Thymus (tissue), 11 donors: Measurements from ENCODE around the gene MAGOH. TPM values are rescaled to one million over a fixed set of nuclear protein-coding genes. Genes with fewer than 3 reads are reported as not detected.

Source experiments
- DNase-seq, 9 donors: peaks; one replicate each; pipeline ENCODE4 v3.0.0-alpha.2; 2013; ENCODE audit warnings: low spot score in 9 of 9, low read depth in 6 of 9, missing footprints in 1 of 9
- H3K27ac ChIP-seq, 2 donors: one replicate each; pipeline ENCODE4 v1.5.1; 2013; ENCODE audit warnings: control low read depth in 1 of 2, low read depth in 1 of 2, low read length in 1 of 2, mild to moderate bottlenecking in 1 of 2, moderate library complexity in 1 of 2
- H3K27me3 ChIP-seq, 2 donors: one replicate each; pipeline ENCODE4 v1.5.1; 2013; ENCODE audit warnings: low read length in 1 of 2; ENCODE audit not compliant: control insufficient read depth in 2 of 2, insufficient read depth in 1 of 2
- H3K36me3 ChIP-seq, 2 donors: one replicate each; pipeline ENCODE4 v1.5.1; 2013; ENCODE audit warnings: low read length in 1 of 2, mild to moderate bottlenecking in 1 of 2, moderate library complexity in 1 of 2; ENCODE audit not compliant: control insufficient read depth in 2 of 2, insufficient read depth in 2 of 2
- H3K4me1 ChIP-seq, 2 donors: one replicate each; pipeline ENCODE4 v1.5.1; 2013; ENCODE audit warnings: low read length in 2 of 2; ENCODE audit not compliant: control insufficient read depth in 2 of 2, insufficient read depth in 2 of 2
- H3K4me3 ChIP-seq, 2 donors: one replicate each; pipeline ENCODE4 v1.5.1; 2013; ENCODE audit warnings: low read length in 2 of 2, control low read depth in 1 of 2, mild to moderate bottlenecking in 1 of 2
- H3K9me3 ChIP-seq, 2 donors: one replicate each; pipeline ENCODE4 v1.5.1; 2013; ENCODE audit warnings: low read length in 1 of 2, mild to moderate bottlenecking in 1 of 2; ENCODE audit not compliant: control insufficient read depth in 2 of 2, insufficient read depth in 1 of 2
- whole genome bisulfite sequencing: extraction: QIAGEN DNeasy Blood & Tissue Kit; methylation state at CpG from one replicate; pipeline ENCODE4 v1.1.7; 2013; 5-methylcytosine and 5-hydroxymethylcytosine counted together
- polyA plus RNA-seq: library from polyadenylated mRNA; stranded (reverse); fragments of 200-250 nt; gene quantifications from one replicate; pipeline ENCODE4 v1.2.3, GENCODE V29; 2013
- total RNA-seq: library from RNA; stranded (reverse); fragments of 120-200 nt; gene quantifications from one replicate; pipeline ENCODE4 v1.2.4, GENCODE V29; 2013
- donor health status: healthy.

MAGOH gene
- total and polyA plus RNA-seq, 2 donors: 84.3 to 134 TPM

DNA sequence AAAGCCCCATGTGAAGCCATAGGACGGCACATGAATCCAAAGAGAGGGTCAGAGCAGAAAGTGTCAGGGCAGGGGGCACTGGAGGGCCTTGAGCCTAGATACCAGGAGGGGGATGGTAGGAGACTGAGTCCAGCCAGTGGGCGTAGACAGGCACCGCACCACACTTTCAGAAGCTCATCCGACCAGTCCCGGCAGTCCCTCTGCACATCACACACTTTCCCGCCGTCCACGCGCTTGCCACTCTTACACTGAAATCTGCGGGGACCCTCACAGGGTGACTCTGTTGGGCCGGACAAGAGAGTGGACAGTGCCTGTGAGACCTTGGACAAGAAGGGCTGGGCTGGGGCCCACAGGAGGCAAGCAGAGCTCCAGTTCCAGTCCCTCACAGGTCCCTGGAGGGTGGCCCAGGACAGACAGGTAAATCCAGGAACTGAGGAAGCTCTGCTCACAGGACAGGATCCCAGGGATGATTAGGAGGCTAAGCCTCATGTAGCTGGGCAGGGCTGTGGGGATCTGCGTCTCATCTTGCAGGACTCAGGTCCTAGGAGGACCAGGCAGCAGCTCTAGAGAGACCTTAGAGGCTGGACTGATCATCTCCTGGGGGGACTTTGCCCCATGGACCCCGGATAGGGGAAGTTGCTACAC lies 36.3 kb upstream of the MAGOH start:
- no peak for DNase-seq
- 98% methylated on average over 13 of the region's 13 CpGs for WGBS

DNA sequence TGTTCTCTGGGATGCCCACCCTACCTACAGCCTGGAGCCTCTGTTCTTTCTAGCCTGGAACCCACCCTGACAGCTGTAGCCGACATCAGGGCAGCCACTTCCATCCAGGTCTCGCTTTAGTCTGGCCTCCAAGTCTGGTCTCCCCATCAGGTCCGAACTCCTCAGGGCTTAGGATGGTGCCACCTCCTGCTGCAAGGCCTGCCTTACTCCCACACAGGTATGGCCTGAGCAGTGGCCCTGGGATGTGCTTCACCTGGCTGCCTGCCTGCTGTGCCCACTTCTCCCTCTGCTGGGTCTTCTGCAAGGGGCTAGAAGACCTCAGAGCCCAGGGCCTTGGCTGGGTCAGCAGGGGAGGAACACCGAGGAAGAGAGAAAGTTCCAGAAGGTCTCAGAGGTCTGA lies 35.7 kb upstream of the MAGOH start:
- WGBS: 98% methylated on average over 4 of the region's 4 CpGs
- Histone ChIP-seq H3K36me3 (peaks cover 0 to 18% of the 10 kb centered on the region in 2 donors), H3K4me3 (no peak overlapping the region), H3K9me3 (no peaks in the 10 kb centered on the region), H3K4me1 (no peaks in the 10 kb centered on the region), H3K27me3 (no peaks in the 10 kb centered on the region), H3K27ac (no peak overlapping the region)
- no peak for DNase-seq

More for the DNA sequence above, 36.3 kb upstream of the MAGOH start:
- H3K36me3 ChIP-seq: peaks cover 0 to 18% of the 10 kb centered on the region in 2 donors
- H3K4me3 ChIP-seq: no peak overlapping the region
- H3K9me3 ChIP-seq: no peaks in the 10 kb centered on the region
- no peaks in the 10 kb centered on the region for H3K27me3 ChIP-seq
- H3K27ac ChIP-seq: no peak overlapping the region
- no peaks in the 10 kb centered on the region for H3K4me1 ChIP-seq

DNA sequence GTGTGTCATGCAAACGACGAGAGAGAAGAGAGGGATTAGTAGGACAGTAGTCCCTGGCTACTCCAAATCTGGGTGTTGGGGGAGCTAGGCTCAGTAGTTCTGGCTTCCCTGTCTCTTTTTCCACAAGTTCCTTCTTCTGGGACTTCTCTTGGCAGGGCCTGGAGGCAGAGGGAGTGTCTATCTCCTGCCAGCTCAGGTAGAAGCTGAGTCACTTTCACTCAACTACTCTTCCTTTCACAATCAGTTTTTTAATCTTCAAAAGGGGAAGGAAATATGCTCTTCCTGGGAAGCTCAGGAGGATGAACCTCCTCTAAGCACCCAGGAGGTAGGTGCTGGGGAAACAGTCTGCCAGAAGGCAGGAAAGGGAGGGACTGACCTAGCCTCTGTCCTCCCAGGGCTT lies 35.2 kb upstream of the MAGOH start:
- Histone ChIP-seq H3K9me3 (no peaks in the 10 kb centered on the region), H3K27me3 (no peaks in the 10 kb centered on the region), H3K27ac (no peak overlapping the region), H3K4me1 (no peaks in the 10 kb centered on the region), H3K4me3 (no peak overlapping the region), H3K36me3 (peaks cover 0 to 23% of the 10 kb centered on the region in 2 donors)
- no peak for DNase-seq
- 97% methylated on average over 2 of the region's 2 CpGs for WGBS

DNA sequence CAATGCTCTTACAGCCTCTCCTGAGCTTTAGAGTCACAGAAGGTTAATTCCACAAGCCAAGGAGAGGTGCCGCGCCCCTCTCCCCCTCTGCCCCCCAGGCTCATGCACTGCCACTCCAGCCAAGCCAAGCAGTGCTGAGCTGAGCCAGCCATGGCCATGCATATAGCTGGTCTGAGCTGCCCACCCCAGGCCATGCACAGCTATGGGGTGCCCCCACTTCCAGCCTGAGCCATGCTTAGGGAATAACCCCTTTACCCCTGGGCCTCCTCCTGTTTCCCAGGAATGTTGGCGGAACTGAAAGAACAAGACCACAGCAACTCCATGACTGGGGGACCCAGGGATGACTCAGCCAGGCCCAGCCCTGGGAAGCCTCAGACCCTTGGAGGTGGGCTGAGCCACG lies 34.0 kb upstream of the MAGOH start:
- no peaks in the 10 kb centered on the region for H3K9me3 ChIP-seq
- WGBS: 96% methylated on average over 4 of the region's 4 CpGs
- no peak overlapping the region for H3K27ac ChIP-seq
- no peak overlapping the region for H3K4me3 ChIP-seq
- H3K27me3 ChIP-seq: no peaks in the 10 kb centered on the region
- DNase-seq: no peak
- no peaks in the 10 kb centered on the region for H3K4me1 ChIP-seq
- peaks cover 0 to 21% of the 10 kb centered on the region in 2 donors for H3K36me3 ChIP-seq

DNA sequence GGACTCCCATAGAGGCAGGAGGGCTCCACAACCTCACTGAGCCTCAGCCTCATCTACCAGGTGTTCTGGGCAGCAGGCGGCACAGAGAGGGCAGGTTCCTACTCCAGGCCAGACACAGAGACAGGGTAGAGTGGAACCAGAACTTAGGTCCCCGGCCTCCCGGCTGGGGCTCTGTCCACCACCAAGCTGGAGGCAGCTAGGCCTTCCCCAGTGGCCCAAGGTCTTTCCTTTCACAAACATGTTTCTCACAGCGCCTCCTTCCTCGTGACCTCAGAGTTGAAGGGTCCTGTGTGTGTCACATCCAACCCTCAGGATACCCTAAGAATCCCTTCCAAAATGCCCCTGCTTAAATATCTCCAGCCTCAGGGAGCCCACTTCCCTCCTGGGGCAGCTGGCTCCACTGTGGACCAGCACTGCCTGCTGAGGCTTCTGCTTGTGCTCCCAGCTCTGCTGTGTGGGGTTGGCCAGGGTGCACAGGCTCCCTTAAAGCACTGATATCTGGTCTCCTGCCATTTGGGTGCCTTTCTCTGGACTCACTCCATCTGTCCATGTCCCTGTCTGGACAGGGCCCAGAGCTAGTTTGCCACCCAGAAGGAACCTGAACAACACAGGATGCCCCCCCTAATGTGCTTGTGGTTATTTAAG lies 33.2 kb upstream of the MAGOH start:
- DNase-seq: no peak
- no peak overlapping the region for H3K4me3 ChIP-seq
- H3K36me3 ChIP-seq: peaks cover 0 to 19% of the 10 kb centered on the region in 2 donors
- WGBS: 96% methylated on average over 5 of the region's 5 CpGs
- H3K27me3 ChIP-seq: no peaks in the 10 kb centered on the region
- no peaks in the 10 kb centered on the region for H3K9me3 ChIP-seq
- no peak overlapping the region for H3K27ac ChIP-seq
- H3K4me1 ChIP-seq: no peaks in the 10 kb centered on the region

DNA sequence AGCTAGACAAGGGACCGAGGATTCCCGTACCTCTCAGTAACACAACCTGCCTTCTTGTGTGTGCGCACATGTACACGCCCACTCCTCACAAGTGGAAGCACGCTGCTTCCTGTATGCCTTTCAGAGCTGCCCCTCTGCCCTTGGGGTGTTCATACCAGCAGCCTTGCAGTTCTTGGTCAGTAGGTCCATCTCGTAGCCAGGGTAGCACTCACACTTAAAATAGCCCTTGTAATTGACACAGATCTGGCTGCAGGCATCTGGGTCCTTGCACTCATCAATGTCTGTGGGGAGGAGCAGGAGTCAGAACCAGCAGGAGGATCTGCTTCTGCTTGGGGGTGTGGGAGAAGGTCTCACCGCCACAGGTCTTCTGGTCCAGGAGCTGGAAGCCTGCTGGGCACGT lies 32.6 kb upstream of the MAGOH start:
- Histone ChIP-seq H3K27me3 (no peaks in the 10 kb centered on the region), H3K27ac (no peak overlapping the region), H3K9me3 (no peaks in the 10 kb centered on the region), H3K4me3 (no peak overlapping the region), H3K36me3 (peaks cover 0 to 25% of the 10 kb centered on the region in 2 donors), H3K4me1 (no peaks in the 10 kb centered on the region)
- DNase-seq: no peak
- WGBS: 97% methylated on average over 8 of the region's 8 CpGs

DNA sequence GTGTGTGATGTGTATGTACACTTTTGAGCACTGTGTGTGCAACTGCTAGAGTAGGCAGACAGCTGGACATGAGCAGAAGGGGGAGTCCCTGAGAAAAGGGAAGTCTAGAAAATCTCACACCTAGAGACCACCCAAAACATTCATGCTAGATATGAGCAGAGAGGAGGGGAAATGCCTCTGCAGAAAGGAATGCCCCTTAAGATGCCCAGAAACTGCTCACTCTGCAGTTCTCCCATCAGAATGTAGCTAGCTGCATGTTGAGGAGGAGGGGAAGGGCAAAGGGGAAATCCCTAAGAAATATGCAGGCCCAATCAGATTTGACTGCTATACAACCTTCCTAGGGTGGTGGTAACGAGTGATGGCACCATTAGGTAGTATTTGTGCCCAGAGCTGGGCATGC lies 31.8 kb upstream of the MAGOH start:
- H3K9me3 ChIP-seq: no peaks in the 10 kb centered on the region
- peaks cover 0 to 28% of the 10 kb centered on the region in 2 donors for H3K36me3 ChIP-seq
- no peak overlapping the region for H3K4me3 ChIP-seq
- H3K27me3 ChIP-seq: no peaks in the 10 kb centered on the region
- H3K27ac ChIP-seq: no peak overlapping the region
- no peaks in the 10 kb centered on the region for H3K4me1 ChIP-seq
- no peak for DNase-seq
- WGBS: 88% methylated on average over 1 of the region's 1 CpG

DNA sequence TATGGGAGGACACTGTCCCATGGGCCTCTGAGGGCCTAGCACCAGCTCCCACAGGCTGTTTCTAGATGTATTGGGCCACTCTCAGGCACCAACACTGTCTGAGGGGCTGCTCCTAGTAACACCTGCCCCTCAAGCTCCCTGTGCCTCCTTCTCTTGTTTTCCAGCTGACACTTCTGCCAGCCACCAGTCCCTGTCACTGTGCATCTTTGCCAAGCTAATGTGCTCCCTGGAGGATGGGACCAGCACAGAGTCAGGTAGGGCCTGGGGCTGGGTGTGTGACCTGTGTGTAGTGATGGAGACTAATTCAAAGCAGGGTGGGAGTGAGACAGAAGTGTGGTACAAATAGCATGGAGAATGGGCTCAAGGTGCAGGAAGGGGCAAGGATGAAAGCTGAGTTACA lies 29.4 kb upstream of the MAGOH start:
- H3K9me3 ChIP-seq: no peaks in the 10 kb centered on the region
- H3K4me3 ChIP-seq: no peak overlapping the region
- H3K36me3 ChIP-seq: peaks cover 16 to 46% of the 10 kb centered on the region in 2 donors
- no peaks in the 10 kb centered on the region for H3K4me1 ChIP-seq
- no peak overlapping the region for H3K27ac ChIP-seq
- DNase-seq: no peak
- no peaks in the 10 kb centered on the region for H3K27me3 ChIP-seq

DNA sequence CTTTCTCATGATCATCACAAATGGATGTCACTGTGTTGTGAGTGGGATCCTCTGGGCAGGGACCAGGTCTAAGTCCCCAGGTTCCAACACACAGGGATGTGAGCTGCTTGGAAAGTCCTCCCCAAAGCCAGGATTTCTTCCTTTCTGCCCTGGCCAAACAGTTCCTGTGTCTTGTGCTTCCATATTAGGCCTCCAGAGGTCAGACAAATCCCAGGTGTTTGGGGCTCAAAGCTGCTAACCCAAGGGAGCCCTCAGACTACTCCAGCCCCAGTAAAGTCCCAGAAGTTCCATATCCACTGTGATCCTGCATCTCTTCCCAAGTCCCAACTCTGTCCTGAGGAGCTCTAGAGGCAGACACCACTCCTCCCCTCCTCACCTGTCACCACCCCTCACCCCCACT lies 27.7 kb upstream of the MAGOH start:
- no peaks in the 10 kb centered on the region for H3K4me1 ChIP-seq
- H3K27ac ChIP-seq: no peak overlapping the region
- H3K27me3 ChIP-seq: no peaks in the 10 kb centered on the region
- H3K9me3 ChIP-seq: no peaks in the 10 kb centered on the region
- DNase-seq: no peak
- H3K4me3 ChIP-seq: no peak overlapping the region
- peaks cover 31 to 59% of the 10 kb centered on the region in 2 donors for H3K36me3 ChIP-seq
